ENCODE results near the gene MYCN. TPM values are rescaled to one million over a fixed set of nuclear protein-coding genes. Genes with fewer than 3 reads are reported as not detected.

Gene MYCN
- total and polyA plus RNA-seq, 2 donors (not counting 3 experiments of a cell fraction or from before 2014, with no cell fraction given): 0.47 to 6.8 TPM

DNA sequence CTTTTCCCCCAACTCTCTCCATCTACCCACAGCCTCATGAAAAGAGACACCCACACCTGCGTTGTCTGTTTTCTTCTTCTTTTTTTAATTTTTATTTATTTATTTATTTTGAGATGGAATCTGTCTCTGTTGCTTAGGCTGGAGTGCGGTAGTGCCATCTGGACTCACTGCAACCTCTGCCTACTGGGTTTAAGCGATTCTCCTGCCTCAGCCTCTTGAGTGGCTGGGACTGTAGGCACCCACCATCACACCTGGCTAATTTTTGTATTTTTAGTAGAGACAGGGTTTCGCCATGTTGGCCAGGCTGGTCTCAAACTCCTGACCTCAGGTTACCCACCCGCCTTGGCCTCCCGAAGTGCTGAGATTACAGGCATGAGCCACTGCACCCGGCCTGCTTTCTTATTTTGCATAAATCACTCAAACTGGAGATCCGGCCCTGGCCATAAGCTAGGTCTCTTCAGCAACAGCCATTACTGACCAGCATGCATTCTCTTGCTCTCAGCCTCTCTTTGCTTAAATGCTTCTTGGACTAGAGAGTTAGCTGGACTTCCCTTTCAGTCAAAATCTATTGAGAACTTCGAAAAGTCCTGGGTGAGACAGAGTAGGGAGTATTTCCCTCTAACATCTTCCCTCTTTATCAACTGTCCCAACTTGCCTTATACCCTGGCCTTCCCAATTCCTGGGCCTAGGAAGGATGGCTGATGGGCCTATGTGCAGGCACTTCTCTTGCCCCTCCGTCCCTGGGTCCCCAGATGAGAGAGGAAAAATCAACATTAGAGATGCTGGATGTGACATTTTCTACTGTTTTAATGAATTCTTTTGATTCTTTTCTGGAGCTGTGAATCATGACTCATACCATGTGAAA lies 27.3 kb downstream of the MYCN start:
- no peaks in the 10 kb centered on the region for H4K20me1 ChIP-seq (replicated peaks; ENCODE audit: control insufficient read depth, extremely low read depth, insufficient read depth, low read length)
- no peak for TF ChIP-seq MAX (IDR thresholded peaks at IDR 0.05; ENCODE audit: insufficient read depth, insufficient read length)
- no peak for TF ChIP-seq POLR2AphosphoS5 (IDR thresholded peaks at IDR 0.05; ENCODE audit: insufficient read depth, low read depth, low read length)
- no peak for TF ChIP-seq EZH2 (IDR thresholded peaks at IDR 0.05; ENCODE audit: borderline replicate concordance, low read depth, low read length, severe bottlenecking)
- TF ChIP-seq POLR2A (IDR thresholded peaks at IDR 0.05; ENCODE audit: low read depth, low read length): no peak
- no peak for TF ChIP-seq MYC (IDR thresholded peaks at IDR 0.05; ENCODE audit: low read depth, low read length)
- no peak for TF ChIP-seq GATA2 (IDR thresholded peaks at IDR 0.05; ENCODE audit: insufficient read depth, insufficient read length, low read depth, low read length)
- TF ChIP-seq FOS (IDR thresholded peaks at IDR 0.05; ENCODE audit: borderline replicate concordance, insufficient read depth, low read length): no peak
- TF ChIP-seq, protein P1, sequence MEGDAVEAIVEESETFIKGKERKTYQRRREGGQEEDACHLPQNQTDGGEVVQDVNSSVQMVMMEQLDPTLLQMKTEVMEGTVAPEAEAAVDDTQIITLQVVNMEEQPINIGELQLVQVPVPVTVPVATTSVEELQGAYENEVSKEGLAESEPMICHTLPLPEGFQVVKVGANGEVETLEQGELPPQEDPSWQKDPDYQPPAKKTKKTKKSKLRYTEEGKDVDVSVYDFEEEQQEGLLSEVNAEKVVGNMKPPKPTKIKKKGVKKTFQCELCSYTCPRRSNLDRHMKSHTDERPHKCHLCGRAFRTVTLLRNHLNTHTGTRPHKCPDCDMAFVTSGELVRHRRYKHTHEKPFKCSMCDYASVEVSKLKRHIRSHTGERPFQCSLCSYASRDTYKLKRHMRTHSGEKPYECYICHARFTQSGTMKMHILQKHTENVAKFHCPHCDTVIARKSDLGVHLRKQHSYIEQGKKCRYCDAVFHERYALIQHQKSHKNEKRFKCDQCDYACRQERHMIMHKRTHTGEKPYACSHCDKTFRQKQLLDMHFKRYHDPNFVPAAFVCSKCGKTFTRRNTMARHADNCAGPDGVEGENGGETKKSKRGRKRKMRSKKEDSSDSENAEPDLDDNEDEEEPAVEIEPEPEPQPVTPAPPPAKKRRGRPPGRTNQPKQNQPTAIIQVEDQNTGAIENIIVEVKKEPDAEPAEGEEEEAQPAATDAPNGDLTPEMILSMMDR (IDR thresholded peaks at IDR 0.05; ENCODE audit: extremely low read depth in 1 of 2, insufficient read depth in 1 of 2, low read depth in 1 of 2, low read length in 2 of 2): no peak
- no peak for TF ChIP-seq JUN (IDR thresholded peaks at IDR 0.05; ENCODE audit: borderline replicate concordance, insufficient read depth, insufficient read length, low read depth)

More for the DNA sequence above, 27.3 kb downstream of the MYCN start:
- Histone ChIP-seq H3K9me1 (replicated peaks; ENCODE audit: control insufficient read depth, extremely low read depth, insufficient read depth, low read length) (no peaks in the 10 kb centered on the region), H3K9me3 (replicated peaks; ENCODE audit: control insufficient read depth, insufficient read depth, low read length) (no peaks in the 10 kb centered on the region), H3K36me3 (ENCODE audit: control insufficient read depth in 2 of 2, extremely low read depth in 1 of 2, insufficient read depth in 2 of 2, low read length in 2 of 2) (no peaks in the 10 kb centered on the region), H3K27me3 (ENCODE audit: control insufficient read depth in 2 of 2, insufficient read depth in 2 of 2, low read length in 2 of 2) (no peaks in the 10 kb centered on the region), H3K9ac (replicated peaks; ENCODE audit: extremely low read depth, insufficient read depth, low read length) (no peak overlapping the region), H3K27ac (ENCODE audit: insufficient read depth, low read depth, low read length) (no peak overlapping the region), H3K4me1 (ENCODE audit: control insufficient read depth, extremely low read depth, insufficient read depth, low read length) (no peaks in the 10 kb centered on the region), H3K4me2 (ENCODE audit: insufficient read depth, low read length) (no peak overlapping the region), H2AFZ (ENCODE audit: low read depth, low read length) (no peak overlapping the region), H3K4me3 (replicated peaks in 1 of 3; ENCODE audit: insufficient read depth in 1 of 3, low read depth in 1 of 3, low read length in 3 of 3) (no peak overlapping the region), H3K79me2 (ENCODE audit: control insufficient read depth, insufficient read depth, low read length) (no peaks in the 10 kb centered on the region)
- no peak for DNase-seq (ENCODE audit: low read depth, low spot score)
- dilution Hi-C loops (cut with MboI; ENCODE audit: extremely low pct_ligation_motif_present, low sequenced_read_pairs) (no loop called here), intact Hi-C loops (cut with micrococcal nuclease) (no loop called here)
- BruUV-seq (replicated peaks): no TSS peak
- ChIA-PET CTCF (no interaction called here), POLR2A (no interaction called here)
- FAIRE-seq: no peak

All from endothelial cell of umbilical vein (primary cell).